Prostate gland (tissue), 2 donors: ENCODE results near the gene MTPN. TPM values are rescaled to one million over a fixed set of nuclear protein-coding genes. Genes with fewer than 3 reads are reported as not detected.

Experiments
- DNase-seq: peaks from one replicate; pipeline ENCODE4 v3.0.0-alpha.2; 2019; ENCODE audit warnings: low spot score
- H3K27ac ChIP-seq, 2 donors: fragments of 200-600 bp; sonication (generic); 2 replicates each; pipeline ENCODE4 v1.5.1; 2017 to 2019
- H3K27me3 ChIP-seq: fragments of 200-600 bp; sonication (generic); replicated peaks from 2 replicates; pipeline ENCODE4 v1.5.1; 2019; ENCODE audit not compliant: insufficient read depth
- H3K36me3 ChIP-seq, 2 donors: fragments of 200-600 bp; sonication (generic); 1 replicate in 1 of 2; 2 replicates in 1 of 2; pipeline versions ENCODE4 v1.5.1 to v1.8.1; 2017 to 2019
- H3K4me1 ChIP-seq: fragments of 200-600 bp; sonication (generic); replicated peaks from 2 replicates; pipeline ENCODE4 v1.5.1; 2019
- H3K4me3 ChIP-seq, 2 donors: fragments of 200-600 bp; sonication (generic); 2 replicates each; pipeline ENCODE4 v1.5.1; 2017 to 2019
- H3K9me3 ChIP-seq: fragments of 200-600 bp; sonication (generic); 2 replicates; pipeline ENCODE4 v1.5.1; 2017
- POLR2A ChIP-seq: fragments of 450-650 bp; IDR thresholded peaks from one replicate; pipeline ENCODE4 v1.6.1; 2016; ENCODE audit warnings: antibody characterized with exemption, mild to moderate bottlenecking
- POLR2AphosphoS5 ChIP-seq: sonication (generic); formaldehyde crosslinking; IDR thresholded peaks from one replicate; pipeline ENCODE4 v1.6.1; 2017; ENCODE audit warnings: antibody characterized with exemption
- WGBS: methylation state at CpG from one replicate; pipeline ENCODE4 v1.1.5; 2018; 5-methylcytosine and 5-hydroxymethylcytosine counted together
- intact Hi-C: fragments of 100-400 bp; cut with DNase I; formaldehyde crosslinking; loops from one replicate; pipeline ENCODE4 v1.14.2; 2022
- total RNA-seq, 2 donors: library from RNA; depleted of rRNA; stranded (reverse); fragments of >200 nt; gene quantifications; one replicate each; pipeline ENCODE4 v1.1.0, GENCODE V29; 2016
- TF ChIP-seq, protein P1 (sequence below), 4 experiments: fragments of 200-600 bp in 2 of 4; fragments of 450-650 bp in 2 of 4; sonication (generic) in 2 of 4; IDR thresholded peaks; 1 replicate in 3 of 4; 2 replicates in 1 of 4; pipeline ENCODE4 v1.5.1; 2016 to 2019; ENCODE audit warnings: antibody characterized with exemption in 4 of 4, mild to moderate bottlenecking in 2 of 4, moderate library complexity in 2 of 4

The MTPN gene
- total RNA-seq, 2 donors from 2014 or later: 85.6 to 137 TPM

DNA sequence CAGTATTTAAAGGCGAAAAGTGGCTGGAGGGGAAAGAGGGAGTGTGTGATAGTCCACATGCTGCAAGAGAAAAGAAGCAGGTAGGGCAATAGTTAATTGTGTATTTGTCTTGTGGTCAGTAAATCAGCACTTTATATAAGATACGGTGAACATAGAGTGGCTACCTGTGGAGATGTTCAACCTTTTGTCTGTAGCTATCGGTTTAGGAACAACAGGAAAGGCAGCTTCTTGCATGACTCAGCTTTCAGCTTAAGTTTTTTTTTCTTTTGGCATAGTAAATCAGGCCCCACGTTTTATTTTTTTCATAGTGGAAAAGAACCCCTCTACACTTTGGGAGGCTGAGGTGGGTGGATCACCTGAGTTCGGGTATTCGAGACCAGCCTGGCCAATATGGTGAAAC, 14.2 kb upstream of the MTPN start:
- TF ChIP-seq, protein P1, sequence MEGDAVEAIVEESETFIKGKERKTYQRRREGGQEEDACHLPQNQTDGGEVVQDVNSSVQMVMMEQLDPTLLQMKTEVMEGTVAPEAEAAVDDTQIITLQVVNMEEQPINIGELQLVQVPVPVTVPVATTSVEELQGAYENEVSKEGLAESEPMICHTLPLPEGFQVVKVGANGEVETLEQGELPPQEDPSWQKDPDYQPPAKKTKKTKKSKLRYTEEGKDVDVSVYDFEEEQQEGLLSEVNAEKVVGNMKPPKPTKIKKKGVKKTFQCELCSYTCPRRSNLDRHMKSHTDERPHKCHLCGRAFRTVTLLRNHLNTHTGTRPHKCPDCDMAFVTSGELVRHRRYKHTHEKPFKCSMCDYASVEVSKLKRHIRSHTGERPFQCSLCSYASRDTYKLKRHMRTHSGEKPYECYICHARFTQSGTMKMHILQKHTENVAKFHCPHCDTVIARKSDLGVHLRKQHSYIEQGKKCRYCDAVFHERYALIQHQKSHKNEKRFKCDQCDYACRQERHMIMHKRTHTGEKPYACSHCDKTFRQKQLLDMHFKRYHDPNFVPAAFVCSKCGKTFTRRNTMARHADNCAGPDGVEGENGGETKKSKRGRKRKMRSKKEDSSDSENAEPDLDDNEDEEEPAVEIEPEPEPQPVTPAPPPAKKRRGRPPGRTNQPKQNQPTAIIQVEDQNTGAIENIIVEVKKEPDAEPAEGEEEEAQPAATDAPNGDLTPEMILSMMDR (IDR thresholded peaks at IDR 0.05): no peak
- TF ChIP-seq POLR2AphosphoS5 (no peak), POLR2A (no peak)
- no peak for DNase-seq
- no peaks in the 10 kb centered on the region for H3K27me3 ChIP-seq
- no peak overlapping the region for H3K4me3 ChIP-seq
- intact Hi-C loops: no loop called here
- H3K36me3 ChIP-seq: no peaks in the 10 kb centered on the region
- 62% methylated on average over 6 of the region's 6 CpGs for WGBS
- no peak overlapping the region for H3K27ac ChIP-seq
- H3K4me1 ChIP-seq: no peaks in the 10 kb centered on the region
- H3K9me3 ChIP-seq: no peaks in the 10 kb centered on the region

DNA sequence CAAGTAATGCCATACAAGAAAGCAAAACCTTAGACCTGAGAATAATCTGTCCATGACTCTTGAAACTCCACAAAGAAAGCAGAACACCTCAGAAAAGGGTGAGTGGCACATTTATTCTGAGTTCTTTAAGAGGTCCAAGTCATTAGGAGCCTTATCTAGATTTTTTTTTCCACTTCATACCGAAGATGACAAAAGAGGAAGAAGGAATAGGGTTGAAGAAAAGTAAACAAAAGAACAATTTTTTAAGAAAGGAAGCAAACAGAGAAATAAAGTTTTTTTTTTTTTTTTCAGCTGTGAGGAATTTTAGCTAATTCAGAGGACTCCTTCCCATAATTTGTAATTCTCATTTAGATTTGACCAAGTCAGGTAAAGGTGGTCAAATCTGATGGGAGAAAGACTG, 13.1 kb upstream of the MTPN start:
- no peaks in the 10 kb centered on the region for H3K4me1 ChIP-seq
- H3K27ac ChIP-seq: no peak overlapping the region
- H3K4me3 ChIP-seq: no peak overlapping the region
- WGBS: 36% methylated on average over 1 of the region's 1 CpG
- H3K9me3 ChIP-seq: no peaks in the 10 kb centered on the region
- intact Hi-C loops: no loop called here
- DNase-seq: no peak
- H3K27me3 ChIP-seq: no peaks in the 10 kb centered on the region
- no peak for TF ChIP-seq POLR2A
- TF ChIP-seq, protein P1 (IDR thresholded peaks at IDR 0.05): no peak
- no peak for TF ChIP-seq POLR2AphosphoS5
- no peaks in the 10 kb centered on the region for H3K36me3 ChIP-seq

DNA sequence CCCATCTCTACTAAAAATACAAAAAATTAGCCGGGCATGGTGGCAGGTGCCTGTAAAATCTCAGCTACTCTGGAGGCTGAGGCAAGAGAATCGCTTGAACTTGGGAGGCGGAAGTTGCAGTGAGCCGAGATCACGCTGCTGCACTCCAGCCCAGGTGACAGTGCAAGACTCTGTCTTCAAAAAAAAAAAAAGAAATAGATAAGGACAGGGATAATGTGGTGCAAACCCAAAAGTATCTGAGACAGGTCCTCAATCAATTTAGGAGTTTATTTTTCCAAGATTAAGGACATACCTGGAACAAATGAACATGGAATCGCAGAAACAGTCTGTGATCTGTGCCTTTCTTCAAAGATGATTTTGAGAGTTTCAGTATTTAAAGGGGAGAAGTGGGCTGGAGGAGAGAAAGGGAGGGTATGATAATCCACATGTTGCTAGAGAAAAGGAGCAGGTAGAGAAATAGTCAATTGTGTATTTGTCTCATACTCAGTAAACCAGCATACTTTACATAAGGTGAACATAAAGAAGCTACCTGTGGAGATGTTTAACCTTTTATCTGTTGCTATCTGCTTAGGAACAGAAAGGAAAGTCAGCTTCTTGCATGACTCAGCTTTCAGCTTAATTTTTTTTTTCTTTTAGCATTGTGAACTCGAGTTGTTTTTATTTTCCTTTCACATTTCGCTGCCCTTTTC, 4.9 kb upstream of the MTPN start:
- Histone ChIP-seq H3K27me3 (no peaks in the 10 kb centered on the region), H3K36me3 (no peaks in the 10 kb centered on the region), H3K4me1 (no peaks in the 10 kb centered on the region), H3K4me3 (no peak overlapping the region), H3K9me3 (no peaks in the 10 kb centered on the region), H3K27ac (no peak overlapping the region)
- TF ChIP-seq POLR2AphosphoS5 (no peak), POLR2A (no peak)
- TF ChIP-seq, protein P1 (IDR thresholded peaks at IDR 0.05): no peak
- WGBS: 84% methylated on average over 8 of the region's 8 CpGs
- DNase-seq: no peak
- intact Hi-C loops: no loop called here

DNA sequence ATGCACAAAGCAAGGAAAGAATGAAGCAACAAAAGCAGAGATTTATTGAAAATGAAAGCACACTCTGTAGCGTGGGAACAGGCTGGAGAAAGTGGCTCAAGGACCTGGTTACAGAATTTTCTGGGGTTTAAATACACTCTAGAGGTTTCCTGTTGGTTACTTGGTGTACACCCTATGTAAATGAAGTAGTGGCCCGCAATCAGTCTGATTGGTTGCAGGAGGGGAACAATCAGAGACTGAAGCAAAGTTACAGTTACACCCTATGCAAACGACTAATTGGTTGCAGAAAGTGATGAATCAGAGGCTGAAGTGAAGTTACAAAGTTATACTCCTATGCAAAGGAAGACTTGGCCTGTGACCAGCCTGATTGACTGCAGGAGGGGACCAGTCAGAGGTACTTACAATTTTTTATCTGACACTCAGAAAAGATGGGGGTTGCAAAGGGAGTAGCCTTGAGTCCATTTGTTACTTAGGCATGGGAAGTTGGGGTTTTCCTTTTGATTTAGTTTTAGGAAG, 3.6 kb upstream of the MTPN start:
- intact Hi-C loops: no loop called here
- DNase-seq: no peak
- Histone ChIP-seq H3K4me3 (no peak overlapping the region), H3K4me1 (peaks cover 3% of the 10 kb centered on the region), H3K9me3 (no peaks in the 10 kb centered on the region), H3K27me3 (no peaks in the 10 kb centered on the region), H3K36me3 (no peaks in the 10 kb centered on the region), H3K27ac (no peak overlapping the region)
- TF ChIP-seq POLR2AphosphoS5 (no peak), POLR2A (no peak)
- TF ChIP-seq, protein P1 (IDR thresholded peaks at IDR 0.05): no peak
- WGBS: 60% methylated on average over 3 of the region's 3 CpGs

DNA sequence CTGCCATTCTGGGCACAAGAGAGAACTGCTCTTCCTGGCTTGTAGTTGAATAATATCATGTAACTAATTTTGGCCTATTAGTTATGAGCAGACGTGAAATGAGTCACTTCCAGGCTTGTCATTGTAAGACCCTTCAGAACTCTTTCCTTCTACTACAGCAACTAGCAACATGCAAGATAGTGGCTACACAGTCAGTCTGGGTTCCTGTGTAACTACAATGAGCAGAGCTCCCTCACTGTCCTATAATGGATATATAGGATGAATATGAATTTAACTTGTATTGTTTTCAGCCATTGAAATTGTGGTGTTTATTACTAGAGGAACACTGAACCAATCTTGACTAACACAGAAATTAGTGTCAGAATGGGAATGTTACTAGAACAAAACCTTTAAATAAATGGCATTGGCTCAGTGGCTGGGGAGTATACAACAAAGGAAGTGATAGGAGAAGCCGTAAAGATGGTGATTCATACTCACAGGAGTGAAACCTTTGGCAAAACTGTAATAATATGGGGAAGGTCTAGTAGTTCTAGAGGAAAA, 2.9 kb upstream of the MTPN start:
- H3K4me3 ChIP-seq: no peak overlapping the region
- H3K27ac ChIP-seq: no peak overlapping the region
- TF ChIP-seq POLR2A (no peak), POLR2AphosphoS5 (no peak)
- TF ChIP-seq, protein P1 (IDR thresholded peaks at IDR 0.05): no peak
- H3K36me3 ChIP-seq: no peaks in the 10 kb centered on the region
- intact Hi-C loops: no loop called here
- no peak for DNase-seq
- WGBS: 72% methylated on average over 2 of the region's 2 CpGs
- H3K4me1 ChIP-seq: peaks cover 5% of the 10 kb centered on the region
- no peaks in the 10 kb centered on the region for H3K9me3 ChIP-seq
- H3K27me3 ChIP-seq: no peaks in the 10 kb centered on the region
